Measurements from ENCODE around the gene CNTN2. TPM values are rescaled to one million over a fixed set of nuclear protein-coding genes. Genes with fewer than 3 reads are reported as not detected.

Gene CNTN2
- total and polyA plus RNA-seq, 2 experiments from 2014 or later: 1.3 to 2.2 TPM

DNA sequence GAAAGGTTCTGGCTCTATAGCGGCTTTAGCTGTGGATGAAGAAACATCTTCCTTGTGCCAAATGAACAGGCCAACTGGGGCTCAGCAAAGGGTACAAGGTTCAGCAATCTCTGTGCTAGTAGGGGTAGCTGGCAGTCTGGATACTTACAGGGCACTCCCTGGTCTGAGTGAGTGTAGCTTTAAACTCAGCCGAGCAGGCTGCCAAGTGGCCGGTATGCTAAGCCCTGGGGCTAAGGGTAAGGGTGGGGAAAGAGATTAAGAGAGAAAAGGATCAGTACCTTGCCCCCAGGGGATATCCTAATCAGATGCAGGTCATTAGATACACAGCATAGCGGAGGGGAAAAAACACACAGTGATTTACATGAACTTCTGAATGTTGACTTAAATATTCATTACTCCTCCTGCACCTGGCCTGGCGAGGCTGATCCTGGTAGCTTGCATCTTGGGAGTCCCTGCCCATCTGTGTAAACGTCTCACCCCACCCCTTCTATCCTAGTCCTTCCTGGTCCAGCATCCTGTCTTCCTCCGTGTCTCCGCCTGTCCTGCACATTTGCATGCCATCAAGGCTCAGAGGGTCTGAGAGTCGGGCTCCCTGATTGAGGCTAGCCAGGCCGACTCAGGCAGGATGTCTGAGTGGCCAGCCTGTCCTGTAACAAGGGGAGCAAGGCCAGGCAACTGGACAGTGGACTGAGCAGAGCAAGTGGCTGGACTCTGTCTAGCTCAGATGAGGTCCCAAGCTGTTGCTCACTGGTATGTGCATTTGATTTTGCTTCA is 39.5 kb upstream of the CNTN2 start (continued):
- TF ChIP-seq ZNF462 (CRISPR knock-in tag; IDR thresholded peaks at IDR 0.05) (no peak), EZH2 (IDR thresholded peaks at IDR 0.05; ENCODE audit: low read depth, unreplicated experiment) (no peak), REST (IDR thresholded peaks at IDR 0.05; ENCODE audit: unreplicated experiment) (no peak), JUNB (IDR thresholded peaks at IDR 0.05; ENCODE audit: unreplicated experiment) (no peak), STAT1 (IDR thresholded peaks at IDR 0.05; ENCODE audit: unreplicated experiment) (no peak), ZNF331 (CRISPR knock-in tag; IDR thresholded peaks at IDR 0.05; ENCODE audit: low read depth) (no peak), EZH2phosphoT487 (IDR thresholded peaks at IDR 0.05; ENCODE audit: unreplicated experiment) (no peak), POLR2AphosphoS5 (IDR thresholded peaks at IDR 0.05; ENCODE audit: low read depth) (no peak), CREB1 (CRISPR knock-in tag; IDR thresholded peaks at IDR 0.05; ENCODE audit: low read depth) (no peak)
- TF ChIP-seq, protein P1, sequence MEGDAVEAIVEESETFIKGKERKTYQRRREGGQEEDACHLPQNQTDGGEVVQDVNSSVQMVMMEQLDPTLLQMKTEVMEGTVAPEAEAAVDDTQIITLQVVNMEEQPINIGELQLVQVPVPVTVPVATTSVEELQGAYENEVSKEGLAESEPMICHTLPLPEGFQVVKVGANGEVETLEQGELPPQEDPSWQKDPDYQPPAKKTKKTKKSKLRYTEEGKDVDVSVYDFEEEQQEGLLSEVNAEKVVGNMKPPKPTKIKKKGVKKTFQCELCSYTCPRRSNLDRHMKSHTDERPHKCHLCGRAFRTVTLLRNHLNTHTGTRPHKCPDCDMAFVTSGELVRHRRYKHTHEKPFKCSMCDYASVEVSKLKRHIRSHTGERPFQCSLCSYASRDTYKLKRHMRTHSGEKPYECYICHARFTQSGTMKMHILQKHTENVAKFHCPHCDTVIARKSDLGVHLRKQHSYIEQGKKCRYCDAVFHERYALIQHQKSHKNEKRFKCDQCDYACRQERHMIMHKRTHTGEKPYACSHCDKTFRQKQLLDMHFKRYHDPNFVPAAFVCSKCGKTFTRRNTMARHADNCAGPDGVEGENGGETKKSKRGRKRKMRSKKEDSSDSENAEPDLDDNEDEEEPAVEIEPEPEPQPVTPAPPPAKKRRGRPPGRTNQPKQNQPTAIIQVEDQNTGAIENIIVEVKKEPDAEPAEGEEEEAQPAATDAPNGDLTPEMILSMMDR (conservative IDR thresholded peaks at IDR 0.05; ENCODE audit: low read depth in 2 of 2): no peak

Measured in GM23338 (cell line).